Uterus (tissue), 2 donors: ENCODE data around the gene SLC7A1.

Source experiments
- POLR2A ChIP-seq, 2 donors: fragments of 450-650 bp; IDR thresholded peaks; one replicate each; pipeline ENCODE4 v1.6.1; 2016; ENCODE audit warnings: antibody characterized with exemption in 2 of 2, mild to moderate bottlenecking in 1 of 2, moderate library complexity in 1 of 2
- TF ChIP-seq, protein P1 (sequence below), 4 experiments: fragments of 200-600 bp in 2 of 4; fragments of 450-650 bp in 2 of 4; sonication (generic) in 2 of 4; IDR thresholded peaks; one replicate each; pipeline ENCODE4 v1.5.1; 2016 to 2019; ENCODE audit warnings: antibody characterized with exemption in 4 of 4, mild to moderate bottlenecking in 2 of 4, moderate library complexity in 1 of 4

DNA sequence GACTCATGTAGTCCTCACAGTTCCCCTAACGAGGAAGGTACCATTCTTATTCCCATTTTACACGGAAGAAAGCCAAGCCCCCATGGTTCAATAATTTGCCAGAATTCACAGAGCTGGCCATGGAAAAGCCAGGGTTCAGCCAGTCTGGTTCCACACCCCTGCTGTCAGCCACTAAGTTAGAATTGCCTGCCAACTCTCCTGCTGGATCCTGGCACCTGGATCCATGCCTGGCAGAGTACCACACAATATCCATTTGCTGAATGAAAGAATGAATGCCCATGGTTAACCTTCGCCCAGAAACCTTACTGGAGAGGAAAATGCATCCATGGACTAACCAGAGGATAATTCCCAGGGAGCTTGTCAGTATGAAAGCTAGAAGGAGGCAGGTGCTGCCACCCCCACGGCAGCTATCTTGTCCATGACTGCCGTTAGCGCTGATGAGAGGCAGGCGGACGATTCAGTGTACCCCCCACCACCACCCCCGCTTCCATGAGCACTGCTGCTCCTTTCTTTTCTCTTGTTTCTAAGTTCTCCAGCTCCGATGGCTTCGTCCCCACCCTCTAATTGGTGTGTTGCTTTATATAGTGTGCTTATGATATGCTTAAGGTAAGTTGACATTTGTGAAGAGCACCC, 114.5 kb downstream of the SLC7A1 start:
- no peak for TF ChIP-seq POLR2A (IDR thresholded peaks at IDR 0.05)
- TF ChIP-seq, protein P1, sequence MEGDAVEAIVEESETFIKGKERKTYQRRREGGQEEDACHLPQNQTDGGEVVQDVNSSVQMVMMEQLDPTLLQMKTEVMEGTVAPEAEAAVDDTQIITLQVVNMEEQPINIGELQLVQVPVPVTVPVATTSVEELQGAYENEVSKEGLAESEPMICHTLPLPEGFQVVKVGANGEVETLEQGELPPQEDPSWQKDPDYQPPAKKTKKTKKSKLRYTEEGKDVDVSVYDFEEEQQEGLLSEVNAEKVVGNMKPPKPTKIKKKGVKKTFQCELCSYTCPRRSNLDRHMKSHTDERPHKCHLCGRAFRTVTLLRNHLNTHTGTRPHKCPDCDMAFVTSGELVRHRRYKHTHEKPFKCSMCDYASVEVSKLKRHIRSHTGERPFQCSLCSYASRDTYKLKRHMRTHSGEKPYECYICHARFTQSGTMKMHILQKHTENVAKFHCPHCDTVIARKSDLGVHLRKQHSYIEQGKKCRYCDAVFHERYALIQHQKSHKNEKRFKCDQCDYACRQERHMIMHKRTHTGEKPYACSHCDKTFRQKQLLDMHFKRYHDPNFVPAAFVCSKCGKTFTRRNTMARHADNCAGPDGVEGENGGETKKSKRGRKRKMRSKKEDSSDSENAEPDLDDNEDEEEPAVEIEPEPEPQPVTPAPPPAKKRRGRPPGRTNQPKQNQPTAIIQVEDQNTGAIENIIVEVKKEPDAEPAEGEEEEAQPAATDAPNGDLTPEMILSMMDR (IDR thresholded peaks at IDR 0.05) = no peak
